K562 (cell line): ENCODE data around the gene DPYSL4. TPM values are rescaled to one million over a fixed set of nuclear protein-coding genes. Genes with fewer than 3 reads are reported as not detected.

Experiments
- ATAC-seq: fragments of 200-7000 bp; cut with Tn5 transposase; 3 replicates; pipeline ENCODE4 v1.9.1; 2020; ENCODE audit warnings: moderate library complexity
- BruUV-seq: library from RNA; stranded (reverse); fragments of 400-500 nt; replicated peaks from 2 replicates; lab custom pipeline; 2021; lab: Mats Ljungman, UMichigan
- CTCF ChIA-PET: fragments of 300-600 bp; formaldehyde crosslinking; extraction: SDS; loops from one replicate; lab custom pipeline; 2021; ENCODE audit warnings: low intra/inter-chr PET ratio; lab: Yijun Ruan, JAX
- POLR2A ChIA-PET: fragments of 300-600, 350-650 bp; sonication (Branson Sonifier 250); formaldehyde crosslinking; extraction: SDS; loops from one replicate; lab custom pipeline; 2021; ENCODE audit warnings: antibody characterized with exemption, inconsistent platforms; lab: Yijun Ruan, JAX
- DNase-seq, 4 experiments: peaks; one replicate each; pipeline versions ENCODE4 v3.0.0 to v3.0.0-alpha.2; 2011 to 2018; ENCODE audit warnings: low spot score in 3 of 4, mixed read lengths in 3 of 4; ENCODE audit errors: extremely low read depth in 1 of 4
- FAIRE-seq: peaks from 2 replicates; lab custom pipeline; 2011; peaks lifted over from hg19 to GRCh38; lab: Jason Lieb, UNC
- H2AFZ ChIP-seq: 2 replicates; pipeline ENCODE4 v1.6.0; 2011; ENCODE audit warnings: low read depth, low read length, control low read depth, inconsistent platforms
- H3K27ac ChIP-seq: fragments of 200-600 bp; 3 replicates; pipeline ENCODE4 v1.8.0; 2011; ENCODE audit warnings: low read depth, mild to moderate bottlenecking, control low read depth, inconsistent platforms, low read length, moderate library complexity, mixed read lengths; ENCODE audit errors: extremely low read depth
- H3K27me3 ChIP-seq, 2 experiments: fragments of 300-600 bp in 1 of 2; 2 replicates in 1 of 2; 3 replicates in 1 of 2; pipeline versions ENCODE4 v1.6.0 to v1.8.0; 2011; ENCODE audit warnings: inconsistent platforms in 2 of 2, low read length in 2 of 2, mild to moderate bottlenecking in 1 of 2, mixed read lengths in 1 of 2, moderate library complexity in 1 of 2; ENCODE audit not compliant: control insufficient read depth in 2 of 2, insufficient read depth in 2 of 2
- H3K36me3 ChIP-seq: fragments of 300-600 bp; 3 replicates; pipeline ENCODE4 v1.8.0; 2011; ENCODE audit warnings: mild to moderate bottlenecking, low read length, inconsistent platforms; ENCODE audit not compliant: control insufficient read depth, insufficient read depth
- H3K4me1 ChIP-seq, 2 experiments: fragments of 200-600 bp in 1 of 2; replicated peaks in 1 of 2; 2 replicates in 1 of 2; 3 replicates in 1 of 2; pipeline versions ENCODE4 v1.5.1 to v1.8.0; 2011; ENCODE audit warnings: inconsistent platforms in 2 of 2, low read length in 2 of 2, mild to moderate bottlenecking in 1 of 2, mixed read lengths in 1 of 2, moderate library complexity in 1 of 2; ENCODE audit not compliant: control insufficient read depth in 2 of 2, insufficient read depth in 2 of 2
- H3K4me2 ChIP-seq: 2 replicates; pipeline ENCODE4 v1.6.1; 2011; ENCODE audit warnings: low read length, control low read depth, inconsistent platforms, mixed read lengths; ENCODE audit not compliant: insufficient read depth
- H3K4me3 ChIP-seq: fragments of 200-600 bp; sonication (generic), shearing (Covaris generic); 2 replicates; pipeline ENCODE4 v1.5.1; 2016; ENCODE audit warnings: control low read depth, inconsistent platforms
- H3K79me2 ChIP-seq: fragments of 200-600 bp; 3 replicates; pipeline ENCODE4 v1.8.0; 2011; ENCODE audit warnings: low read length, inconsistent platforms; ENCODE audit not compliant: control insufficient read depth, insufficient read depth
- H3K9ac ChIP-seq, 2 experiments: 2 replicates each; pipeline versions ENCODE4 v1.6.0 to v1.6.1; 2011; ENCODE audit warnings: low read depth in 2 of 2, low read length in 2 of 2, control low read depth in 1 of 2, inconsistent platforms in 1 of 2, mild to moderate bottlenecking in 1 of 2, mixed read lengths in 1 of 2; ENCODE audit not compliant: insufficient read depth in 1 of 2
- H3K9me1 ChIP-seq: one replicate; pipeline ENCODE4 v1.6.0; 2011; ENCODE audit warnings: inconsistent platforms, mild to moderate bottlenecking, low read length, moderate library complexity; ENCODE audit not compliant: control insufficient read depth, insufficient read depth
- H3K9me3 ChIP-seq: replicated peaks from 2 replicates; pipeline ENCODE4 v1.5.1; 2011; ENCODE audit warnings: low read depth, low read length, inconsistent platforms; ENCODE audit not compliant: control insufficient read depth, insufficient read depth
- H4K20me1 ChIP-seq: replicated peaks from 2 replicates; pipeline ENCODE4 v1.6.1; 2011; ENCODE audit warnings: low read length, inconsistent platforms, mixed read lengths; ENCODE audit not compliant: control insufficient read depth, insufficient read depth
- BCL6 ChIP-seq: fragments of 250-450 bp; sonication (Bioruptor Pico); IDR thresholded peaks from 2 replicates; pipeline ENCODE4 v1.4.0; 2020
- DNMT1 ChIP-seq: fragments of 450-650 bp; IDR thresholded peaks from 2 replicates; pipeline ENCODE4 v1.6.1; 2016; ENCODE audit warnings: antibody characterized with exemption, mild to moderate bottlenecking
- ID3 ChIP-seq, 2 experiments: fragments of 250-450 bp in 1 of 2; fragments of 450-650 bp in 1 of 2; sonication (Bioruptor Pico) in 1 of 2; IDR thresholded peaks; 2 replicates each; pipeline versions ENCODE4 v1.6.1 to v1.8.0; 2016 to 2021; ENCODE audit warnings: mild to moderate bottlenecking in 2 of 2, moderate library complexity in 2 of 2, missing compliant biosample characterization in 1 of 2, missing genetic modification characterization in 1 of 2
- JUNB ChIP-seq: fragments of 450-650 bp; formaldehyde crosslinking; conservative IDR thresholded peaks from 2 replicates; pipeline ENCODE4 v1.4.0; 2020; ENCODE audit warnings: mild to moderate bottlenecking
- KHSRP ChIP-seq: fragments of 450-650 bp; IDR thresholded peaks from 2 replicates; pipeline ENCODE4 v1.6.1; 2017
- MAZ ChIP-seq, 2 experiments: fragments of 450-650 bp in 1 of 2; sonication (generic) in 1 of 2; formaldehyde crosslinking; IDR thresholded peaks in 1 of 2; conservative IDR thresholded peaks in 1 of 2; 2 replicates each; pipeline versions ENCODE4 v1.4.0 to v1.5.0; 2020; ENCODE audit warnings: mild to moderate bottlenecking in 1 of 2, missing genetic modification reagents in 1 of 2
- MBD1 ChIP-seq: fragments of 250-450 bp; sonication (Bioruptor Pico); IDR thresholded peaks from 2 replicates; pipeline ENCODE4 v1.8.0; 2022; ENCODE audit warnings: inconsistent platforms
- MCM5 ChIP-seq: fragments of 450-650 bp; IDR thresholded peaks from 2 replicates; pipeline ENCODE4 v1.6.1; 2016; ENCODE audit warnings: low read depth
- RNF2 ChIP-seq: sonication (generic); IDR thresholded peaks from 2 replicates; pipeline ENCODE4 v1.6.1; 2016
- ZBTB8A ChIP-seq: fragments of 450-650 bp; IDR thresholded peaks from 2 replicates; pipeline ENCODE4 v1.6.1; 2018; ENCODE audit warnings: mild to moderate bottlenecking, moderate library complexity; ENCODE audit not compliant: partially characterized antibody
- WGBS: fragments of 100-300 bp; shearing (Covaris generic); methylation state at CpG from one replicate; pipeline ENCODE4 v1.1.6; 2016; ENCODE audit warnings: low coverage, mixed read lengths; ENCODE audit not compliant: insufficient coverage; ENCODE audit errors: missing lambda C conversion rate; 5-methylcytosine and 5-hydroxymethylcytosine counted together
- in situ Hi-C: fragments of 300-500 bp; cut with MboI; formaldehyde crosslinking; loops from 4 replicates; pipeline ENCODE4 v1.15.0; 2018; ENCODE audit warnings: inconsistent platforms, mixed read lengths
- intact Hi-C: fragments of 100-400 bp; cut with micrococcal nuclease; formaldehyde crosslinking; loops from 2 replicates; pipeline ENCODE4 v1.14.2; 2022
- polyA plus RNA-seq, 8 experiments: library from polyadenylated mRNA; depleted of rRNA in 4 of 8; stranded (reverse) in 5 of 8; unstranded in 3 of 8; fragments of >200 nt; fragmentation: Nextera tagmentation in 2 of 8; fragmentation: Illumina TruSeq in 1 of 8; extraction: Ambion mirVana in 2 of 8; extraction: Trizol in 1 of 8; gene quantifications; 2 replicates each; pipeline versions ENCODE4 v1.2.1 to v1.2.3, GENCODE V29; 2011 to 2014; ENCODE audit warnings: inconsistent platforms in 1 of 8, missing spikeins in 1 of 8
- total RNA-seq, 7 experiments: library from RNA; depleted of rRNA in 6 of 7; stranded (reverse); fragments of >200 nt in 6 of 7; fragmentation: Illumina TruSeq in 2 of 7; extraction: Trizol in 2 of 7; gene quantifications; 2 replicates each; pipeline versions ENCODE4 v1.2.1 to v1.2.3, GENCODE V29; 2011 to 2021; ENCODE audit warnings: low replicate concordance in 1 of 7

Gene DPYSL4
- total and polyA plus RNA-seq, 9 of the 15 experiments (the other 6 are each of a cell fraction or from before 2014, with no cell fraction given): 0.03 TPM; not detected in 8

GRCh38 chr10:132139526-132139925, 47.2 kb upstream of the DPYSL4 start:
- no peak for ATAC-seq
- Histone ChIP-seq H3K4me1 (peaks cover 0 to 5% of the 10 kb centered on the region in 2 experiments; a peak in 2 of 5 replicates), H2AFZ (no peak overlapping the region), H3K27ac (no peak overlapping the region), H3K27me3 (peaks cover 8 to 70% of the 10 kb centered on the region in 2 experiments; a peak in 4 of 5 replicates), H3K4me2 (no peak overlapping the region), H3K9me3 (no peaks in the 10 kb centered on the region), H3K4me3 (no peak overlapping the region), H3K9me1 (no peaks in the 10 kb centered on the region), H3K79me2 (no peaks in the 10 kb centered on the region), H3K9ac (no peak overlapping the region), H3K36me3 (no peaks in the 10 kb centered on the region), H4K20me1 (no peaks in the 10 kb centered on the region)
- BruUV-seq: no TSS peak
- intact Hi-C loops: loop anchor here (10.0 kb wide), 1 partner anchor 95 kb away; no protein-coding TSS in a partner anchor
- 0% methylated on average over 6 of the region's 10 CpGs for WGBS
- POLR2A ChIA-PET: no interaction called here
- FAIRE-seq: no peak
- DNase-seq: no peak
- in situ Hi-C loops: no loop called here
- CTCF ChIA-PET: no interaction called here
- TF ChIP-seq KHSRP (no peak), ID3 (CRISPR knock-in tag; IDR thresholded peaks at IDR 0.05) (no peak), ID3 (tag; IDR thresholded peaks at IDR 0.05) (no peak), MCM5 (no peak), MAZ (CRISPR knock-in tag; conservative IDR thresholded peaks at IDR 0.05 in 1 of 2, IDR thresholded peaks at IDR 0.05 in 1 of 2) (no peak), JUNB (CRISPR knock-in tag) (no peak), DNMT1 (no peak), RNF2 (no peak), MBD1 (no peak), ZBTB8A (no peak), BCL6 (CRISPR knock-in tag) (no peak)
